SK-N-SH treated with all-trans-retinoic acid at 6 μM for 48 hours (cell line): ENCODE data around the gene ITGBL1.
A peak's percentile ranks its signal among the peaks of the same experiment; 100 is the strongest.

Experiments used
- ATAC-seq: fragments of 200-7000 bp; cut with Tn5 transposase; 3 replicates; pipeline ENCODE4 v1.9.1; 2020; ENCODE audit warnings: mild to moderate bottlenecking, moderate library complexity
- ARNTL ChIP-seq: fragments of 450-650 bp; formaldehyde crosslinking; IDR thresholded peaks from 2 replicates; pipeline ENCODE4 v1.5.0; 2020; ENCODE audit warnings: low read depth, mild to moderate bottlenecking, moderate library complexity, borderline replicate concordance
- BACH2 ChIP-seq: fragments of 250-450 bp; sonication (Bioruptor Pico); IDR thresholded peaks from 2 replicates; pipeline ENCODE4 v1.9.0; 2021; ENCODE audit warnings: mild to moderate bottlenecking, borderline replicate concordance
- CSDC2 ChIP-seq: fragments of 250-450 bp; sonication (Bioruptor Pico); IDR thresholded peaks from 2 replicates; pipeline ENCODE4 v1.5.0; 2020; ENCODE audit warnings: mild to moderate bottlenecking, moderate library complexity
- ESRRG ChIP-seq: fragments of 250-450 bp; sonication (Bioruptor Pico); IDR thresholded peaks from 2 replicates; pipeline ENCODE4 v1.6.1; 2021; ENCODE audit warnings: mild to moderate bottlenecking
- GLIS3 ChIP-seq: fragments of 250-450 bp; sonication (Bioruptor Pico); IDR thresholded peaks from 2 replicates; pipeline ENCODE4 v1.5.0; 2020; ENCODE audit warnings: mild to moderate bottlenecking, moderate library complexity
- ISL1 ChIP-seq: fragments of 250-450 bp; sonication (Bioruptor Pico); IDR thresholded peaks from 2 replicates; pipeline ENCODE4 v2.1.2; 2022; ENCODE audit warnings: mild to moderate bottlenecking, moderate library complexity
- OSR1 ChIP-seq: fragments of 250-450 bp; sonication (Bioruptor Pico); IDR thresholded peaks from 2 replicates; pipeline ENCODE4 v1.8.0; 2022; ENCODE audit warnings: moderate library complexity, mild to moderate bottlenecking, inconsistent platforms
- PPARA ChIP-seq: fragments of 250-450 bp; sonication (Bioruptor Pico); IDR thresholded peaks from 2 replicates; pipeline ENCODE4 v1.5.0; 2020; ENCODE audit warnings: mild to moderate bottlenecking, borderline replicate concordance
- RARB ChIP-seq: fragments of 250-450 bp; sonication (Bioruptor Pico); IDR thresholded peaks from 2 replicates; pipeline ENCODE4 v1.8.0; 2021; ENCODE audit warnings: mild to moderate bottlenecking, moderate library complexity
- SNAI2 ChIP-seq: fragments of 250-450 bp; sonication (Bioruptor Pico); IDR thresholded peaks from 2 replicates; pipeline ENCODE4 v1.5.0; 2020; ENCODE audit warnings: mild to moderate bottlenecking, moderate library complexity
- TCF4 ChIP-seq: fragments of 250-450 bp; sonication (Bioruptor Pico); IDR thresholded peaks from 2 replicates; pipeline ENCODE4 v1.8.0; 2021; ENCODE audit warnings: mild to moderate bottlenecking, moderate library complexity, borderline replicate concordance
- TOX ChIP-seq: fragments of 250-450 bp; sonication (Bioruptor Pico); IDR thresholded peaks from 2 replicates; pipeline ENCODE4 v1.8.0; 2021; ENCODE audit warnings: mild to moderate bottlenecking, moderate library complexity, borderline replicate concordance
- ZC3H10 ChIP-seq: fragments of 250-450 bp; sonication (Bioruptor Pico); IDR thresholded peaks from 2 replicates; pipeline ENCODE4 v1.5.1; 2021; ENCODE audit warnings: mild to moderate bottlenecking, moderate library complexity
- ZFP3 ChIP-seq: fragments of 250-450 bp; sonication (Bioruptor Pico); IDR thresholded peaks from 2 replicates; pipeline ENCODE4 v1.5.0; 2020; ENCODE audit warnings: mild to moderate bottlenecking, moderate library complexity
- ZFP30 ChIP-seq: fragments of 450-650 bp; formaldehyde crosslinking; IDR thresholded peaks from 2 replicates; pipeline ENCODE4 v1.5.0; 2022; ENCODE audit warnings: mild to moderate bottlenecking, moderate library complexity
- ZNF565 ChIP-seq: fragments of 450-650 bp; formaldehyde crosslinking; conservative IDR thresholded peaks from 2 replicates; pipeline ENCODE4 v1.5.0; 2020; ENCODE audit warnings: low read depth, mild to moderate bottlenecking, moderate library complexity
- ZNF70 ChIP-seq: fragments of 450-650 bp; formaldehyde crosslinking; IDR thresholded peaks from 2 replicates; pipeline ENCODE4 v1.5.0; 2020; ENCODE audit warnings: mild to moderate bottlenecking, moderate library complexity
- ZNF8 ChIP-seq: fragments of 450-650 bp; formaldehyde crosslinking; IDR thresholded peaks from 2 replicates; pipeline ENCODE4 v1.5.0; 2020; ENCODE audit warnings: mild to moderate bottlenecking, moderate library complexity
- TF ChIP-seq, protein P1 (sequence below): fragments of 250-450 bp; sonication (Bioruptor Pico); IDR thresholded peaks from 2 replicates; pipeline ENCODE4 v1.5.0; 2020; ENCODE audit warnings: mild to moderate bottlenecking, moderate library complexity
- TF ChIP-seq, protein P2 (sequence below): fragments of 250-450 bp; sonication (Bioruptor Pico); IDR thresholded peaks from 2 replicates; pipeline ENCODE4 v1.8.0; 2020; ENCODE audit warnings: mild to moderate bottlenecking, moderate library complexity, borderline replicate concordance
- TF ChIP-seq, protein P3 (sequence below): fragments of 250-450 bp; sonication (Bioruptor Pico); IDR thresholded peaks from 2 replicates; pipeline ENCODE4 v1.5.1; 2020; ENCODE audit warnings: low read depth, mild to moderate bottlenecking, moderate library complexity
- TF ChIP-seq, protein P4 (sequence below): fragments of 250-450 bp; sonication (Bioruptor Pico); IDR thresholded peaks from 2 replicates; pipeline ENCODE4 v1.5.1; 2021; ENCODE audit warnings: mild to moderate bottlenecking, moderate library complexity

The ITGBL1 gene

DNA sequence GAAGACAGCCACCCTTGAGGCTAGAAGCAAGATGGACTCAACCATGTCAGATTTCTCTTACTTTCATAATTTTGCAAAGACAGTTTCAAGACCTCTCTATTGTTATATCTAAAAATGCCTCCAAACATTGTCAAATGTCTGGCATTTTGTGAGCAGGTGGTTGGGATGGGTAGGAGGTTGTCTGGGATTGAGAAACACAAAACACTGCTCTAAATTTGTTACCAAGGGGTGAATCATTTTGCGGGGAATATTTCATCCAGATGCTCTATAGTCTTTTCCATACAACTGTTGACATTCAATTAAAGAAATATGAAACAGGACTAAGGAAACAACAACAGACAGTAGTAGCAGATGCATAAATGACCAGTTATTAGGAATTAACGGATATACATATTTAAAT, 208.2 kb downstream of the ITGBL1 start (continued):
- TF ChIP-seq ZNF8 (CRISPR knock-in tag) (no peak), GLIS3 (no peak), ARNTL (CRISPR knock-in tag) (no peak), ZFP30 (CRISPR knock-in tag) (no peak), ZFP3 (CRISPR knock-in tag) (no peak), PPARA (CRISPR knock-in tag) (no peak), RARB (CRISPR knock-in tag) (no peak)
- TF ChIP-seq, protein P1, sequence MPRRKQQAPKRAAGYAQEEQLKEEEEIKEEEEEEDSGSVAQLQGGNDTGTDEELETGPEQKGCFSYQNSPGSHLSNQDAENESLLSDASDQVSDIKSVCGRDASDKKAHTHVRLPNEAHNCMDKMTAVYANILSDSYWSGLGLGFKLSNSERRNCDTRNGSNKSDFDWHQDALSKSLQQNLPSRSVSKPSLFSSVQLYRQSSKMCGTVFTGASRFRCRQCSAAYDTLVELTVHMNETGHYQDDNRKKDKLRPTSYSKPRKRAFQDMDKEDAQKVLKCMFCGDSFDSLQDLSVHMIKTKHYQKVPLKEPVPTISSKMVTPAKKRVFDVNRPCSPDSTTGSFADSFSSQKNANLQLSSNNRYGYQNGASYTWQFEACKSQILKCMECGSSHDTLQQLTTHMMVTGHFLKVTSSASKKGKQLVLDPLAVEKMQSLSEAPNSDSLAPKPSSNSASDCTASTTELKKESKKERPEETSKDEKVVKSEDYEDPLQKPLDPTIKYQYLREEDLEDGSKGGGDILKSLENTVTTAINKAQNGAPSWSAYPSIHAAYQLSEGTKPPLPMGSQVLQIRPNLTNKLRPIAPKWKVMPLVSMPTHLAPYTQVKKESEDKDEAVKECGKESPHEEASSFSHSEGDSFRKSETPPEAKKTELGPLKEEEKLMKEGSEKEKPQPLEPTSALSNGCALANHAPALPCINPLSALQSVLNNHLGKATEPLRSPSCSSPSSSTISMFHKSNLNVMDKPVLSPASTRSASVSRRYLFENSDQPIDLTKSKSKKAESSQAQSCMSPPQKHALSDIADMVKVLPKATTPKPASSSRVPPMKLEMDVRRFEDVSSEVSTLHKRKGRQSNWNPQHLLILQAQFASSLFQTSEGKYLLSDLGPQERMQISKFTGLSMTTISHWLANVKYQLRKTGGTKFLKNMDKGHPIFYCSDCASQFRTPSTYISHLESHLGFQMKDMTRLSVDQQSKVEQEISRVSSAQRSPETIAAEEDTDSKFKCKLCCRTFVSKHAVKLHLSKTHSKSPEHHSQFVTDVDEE (CRISPR knock-in tag): no peak

DNA sequence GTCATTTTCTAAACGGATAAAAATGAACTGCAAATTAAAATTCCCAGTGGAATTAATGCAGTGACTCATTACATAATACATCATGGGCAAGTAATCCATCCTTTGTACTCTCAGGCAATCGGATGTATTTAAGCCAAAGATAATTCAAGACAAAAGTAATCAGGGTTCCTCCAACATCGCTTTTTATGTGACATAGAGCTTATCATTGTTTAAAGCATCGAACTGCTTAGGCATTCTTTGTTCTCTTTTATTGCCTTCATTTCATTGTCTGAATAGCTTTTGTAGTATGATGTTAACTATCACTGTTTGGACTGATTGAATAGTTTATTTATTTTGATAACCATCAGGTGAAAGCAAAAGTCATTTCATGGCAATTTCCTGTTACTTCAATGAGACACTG, 209.4 kb downstream of the ITGBL1 start:
- TF ChIP-seq ZFP30 (CRISPR knock-in tag) (no peak), RARB (CRISPR knock-in tag) (no peak), ISL1 (peak; percentile 60; the same call in 1 of the 2 replicates)
- TF ChIP-seq, protein P2, sequence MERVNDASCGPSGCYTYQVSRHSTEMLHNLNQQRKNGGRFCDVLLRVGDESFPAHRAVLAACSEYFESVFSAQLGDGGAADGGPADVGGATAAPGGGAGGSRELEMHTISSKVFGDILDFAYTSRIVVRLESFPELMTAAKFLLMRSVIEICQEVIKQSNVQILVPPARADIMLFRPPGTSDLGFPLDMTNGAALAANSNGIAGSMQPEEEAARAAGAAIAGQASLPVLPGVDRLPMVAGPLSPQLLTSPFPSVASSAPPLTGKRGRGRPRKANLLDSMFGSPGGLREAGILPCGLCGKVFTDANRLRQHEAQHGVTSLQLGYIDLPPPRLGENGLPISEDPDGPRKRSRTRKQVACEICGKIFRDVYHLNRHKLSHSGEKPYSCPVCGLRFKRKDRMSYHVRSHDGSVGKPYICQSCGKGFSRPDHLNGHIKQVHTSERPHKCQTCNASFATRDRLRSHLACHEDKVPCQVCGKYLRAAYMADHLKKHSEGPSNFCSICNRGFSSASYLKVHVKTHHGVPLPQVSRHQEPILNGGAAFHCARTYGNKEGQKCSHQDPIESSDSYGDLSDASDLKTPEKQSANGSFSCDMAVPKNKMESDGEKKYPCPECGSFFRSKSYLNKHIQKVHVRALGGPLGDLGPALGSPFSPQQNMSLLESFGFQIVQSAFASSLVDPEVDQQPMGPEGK (CRISPR knock-in tag): no peak

DNA sequence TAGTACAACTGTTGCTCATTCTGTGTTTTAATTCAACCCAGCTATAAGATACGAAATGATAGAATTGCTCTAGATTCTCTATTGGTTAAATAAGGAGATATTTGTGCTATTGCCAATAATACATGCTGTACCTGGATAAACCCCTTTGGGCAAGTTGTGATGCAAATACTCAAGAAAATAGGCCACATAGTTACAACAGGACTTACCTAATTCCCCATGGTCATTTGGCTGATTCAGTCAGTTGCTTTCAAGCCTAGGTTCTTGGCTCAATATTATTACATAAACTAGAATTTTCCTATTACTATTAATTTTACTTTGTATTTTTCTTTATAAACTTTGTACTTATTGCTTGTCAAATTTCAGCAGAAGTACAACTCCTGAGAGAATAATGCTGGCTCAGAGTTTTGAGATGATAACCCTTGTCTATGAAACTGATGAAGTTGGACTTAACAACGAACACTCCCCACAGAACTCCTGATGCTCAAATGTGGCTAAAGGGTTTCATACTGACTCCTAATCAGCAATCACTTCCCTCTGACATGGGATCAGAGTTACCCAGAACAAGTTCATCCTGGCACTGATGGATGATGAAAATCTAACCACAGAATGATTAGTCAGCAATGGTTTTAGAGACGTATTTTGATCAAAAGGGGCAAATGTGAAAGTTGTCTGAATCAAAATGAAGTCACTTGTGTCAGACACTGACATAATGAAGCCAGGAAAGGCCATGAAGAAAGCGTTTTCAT, 221.1 kb downstream of the ITGBL1 start:
- TF ChIP-seq GLIS3: no peak
- TF ChIP-seq ZFP3 (CRISPR knock-in tag): no peak
- TF ChIP-seq ZNF565 (CRISPR knock-in tag): no peak
- no peak for TF ChIP-seq ZNF8 (CRISPR knock-in tag)
- no peak for TF ChIP-seq OSR1

More for the DNA sequence above, 209.4 kb downstream of the ITGBL1 start:
- ATAC-seq: peak; percentile 50; the same call in 2 of the 3 replicates

DNA sequence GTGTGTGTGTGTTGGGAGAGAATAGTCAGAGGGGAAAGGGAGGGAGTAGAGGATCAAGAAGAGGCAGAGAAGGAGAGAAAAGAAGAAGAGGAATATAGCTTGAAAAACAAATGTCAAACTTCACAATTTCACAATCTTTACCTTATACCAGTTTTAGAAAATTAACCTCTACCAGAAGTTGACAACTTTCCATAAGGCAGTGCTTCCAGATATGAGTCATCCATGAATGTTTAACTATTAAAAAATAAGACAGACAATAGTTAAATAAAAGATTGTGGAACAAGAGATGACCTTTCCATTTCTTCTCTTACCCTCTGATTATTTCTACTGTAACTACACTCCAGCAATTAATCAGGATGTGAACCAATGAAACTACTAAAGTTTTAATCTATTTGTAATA, 229.4 kb downstream of the ITGBL1 start:
- ATAC-seq: peak; percentile 40; the same call in 1 of the 3 replicates
- TF ChIP-seq ARNTL (CRISPR knock-in tag) (no peak), ZFP30 (CRISPR knock-in tag) (no peak), ZC3H10 (CRISPR knock-in tag) (no peak), CSDC2 (CRISPR knock-in tag) (no peak), SNAI2 (CRISPR knock-in tag) (no peak), ZNF8 (CRISPR knock-in tag) (no peak), ESRRG (CRISPR knock-in tag) (no peak), RARB (CRISPR knock-in tag) (no peak), OSR1 (no peak), TCF4 (CRISPR knock-in tag) (no peak)
- TF ChIP-seq, protein P3, sequence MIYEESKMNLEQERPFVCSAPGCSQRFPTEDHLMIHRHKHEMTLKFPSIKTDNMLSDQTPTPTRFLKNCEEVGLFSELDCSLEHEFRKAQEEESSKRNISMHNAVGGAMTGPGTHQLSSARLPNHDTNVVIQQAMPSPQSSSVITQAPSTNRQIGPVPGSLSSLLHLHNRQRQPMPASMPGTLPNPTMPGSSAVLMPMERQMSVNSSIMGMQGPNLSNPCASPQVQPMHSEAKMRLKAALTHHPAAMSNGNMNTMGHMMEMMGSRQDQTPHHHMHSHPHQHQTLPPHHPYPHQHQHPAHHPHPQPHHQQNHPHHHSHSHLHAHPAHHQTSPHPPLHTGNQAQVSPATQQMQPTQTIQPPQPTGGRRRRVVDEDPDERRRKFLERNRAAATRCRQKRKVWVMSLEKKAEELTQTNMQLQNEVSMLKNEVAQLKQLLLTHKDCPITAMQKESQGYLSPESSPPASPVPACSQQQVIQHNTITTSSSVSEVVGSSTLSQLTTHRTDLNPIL (CRISPR knock-in tag): no peak

More for the DNA sequence above, 221.1 kb downstream of the ITGBL1 start:
- no peak for ATAC-seq

DNA sequence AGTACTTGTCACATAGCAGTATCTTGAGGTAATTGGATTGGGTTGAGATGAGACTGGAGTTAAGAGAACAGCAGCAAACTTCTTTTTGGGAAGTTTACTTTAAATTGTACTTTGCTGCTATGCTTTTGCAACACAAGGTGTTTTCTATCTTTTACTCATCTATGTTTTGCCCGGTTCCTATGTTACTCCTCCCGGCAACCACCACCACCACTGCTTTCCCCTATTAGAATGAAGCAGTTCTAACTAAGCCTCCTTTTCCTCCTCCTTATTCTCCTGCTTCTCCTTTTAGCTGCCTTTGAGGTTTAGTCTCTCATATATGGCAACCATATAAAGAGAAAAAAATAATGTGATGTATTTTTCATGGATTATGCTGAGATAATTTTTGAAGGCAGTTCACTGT, 233.5 kb downstream of the ITGBL1 start:
- ATAC-seq: no peak
- no peak for TF ChIP-seq ZNF70 (CRISPR knock-in tag)
- TF ChIP-seq SNAI2 (CRISPR knock-in tag): no peak
- no peak for TF ChIP-seq TCF4 (CRISPR knock-in tag)
- TF ChIP-seq CSDC2 (CRISPR knock-in tag): no peak
- no peak for TF ChIP-seq ZFP30 (CRISPR knock-in tag)
- no peak for TF ChIP-seq ZC3H10 (CRISPR knock-in tag)
- TF ChIP-seq, protein P4, sequence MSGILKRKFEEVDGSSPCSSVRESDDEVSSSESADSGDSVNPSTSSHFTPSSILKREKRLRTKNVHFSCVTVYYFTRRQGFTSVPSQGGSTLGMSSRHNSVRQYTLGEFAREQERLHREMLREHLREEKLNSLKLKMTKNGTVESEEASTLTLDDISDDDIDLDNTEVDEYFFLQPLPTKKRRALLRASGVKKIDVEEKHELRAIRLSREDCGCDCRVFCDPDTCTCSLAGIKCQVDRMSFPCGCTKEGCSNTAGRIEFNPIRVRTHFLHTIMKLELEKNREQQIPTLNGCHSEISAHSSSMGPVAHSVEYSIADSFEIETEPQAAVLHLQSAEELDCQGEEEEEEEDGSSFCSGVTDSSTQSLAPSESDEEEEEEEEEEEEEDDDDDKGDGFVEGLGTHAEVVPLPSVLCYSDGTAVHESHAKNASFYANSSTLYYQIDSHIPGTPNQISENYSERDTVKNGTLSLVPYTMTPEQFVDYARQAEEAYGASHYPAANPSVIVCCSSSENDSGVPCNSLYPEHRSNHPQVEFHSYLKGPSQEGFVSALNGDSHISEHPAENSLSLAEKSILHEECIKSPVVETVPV (CRISPR knock-in tag): no peak
- TF ChIP-seq ZNF565 (CRISPR knock-in tag): no peak
- no peak for TF ChIP-seq BACH2 (CRISPR knock-in tag)
- no peak for TF ChIP-seq ZNF8 (CRISPR knock-in tag)
- TF ChIP-seq ARNTL (CRISPR knock-in tag): no peak
- TF ChIP-seq TOX (CRISPR knock-in tag): no peak
- no peak for TF ChIP-seq ESRRG (CRISPR knock-in tag)
- TF ChIP-seq, protein P2 (CRISPR knock-in tag): no peak
- TF ChIP-seq PPARA (CRISPR knock-in tag): no peak
- TF ChIP-seq ZFP3 (CRISPR knock-in tag): no peak
